Hematopoietic multipotent progenitor cell treated with erythropoietin and hydrocortisone succinate and interleukin-3 and kit ligand, for 4 days (in vitro differentiated cells): ENCODE results near the gene UBE2H.
"Not testable (repeated sequence)": the region's sequence is repeated elsewhere in the genome, so short reads cannot be mapped to it uniquely, and the experiment has no call there.

Source experiments
- DNase-seq: peaks from one replicate; pipeline ENCODE4 v3.0.0-alpha.2; 2015

UBE2H gene

GRCh38 chr7:129841465-129841864, 111.3 kb downstream of the UBE2H start:
- peak; percentile 52 for DNase-seq

- peak; percentile 45 for DNase-seq
These were observed 112.0 kb downstream of the UBE2H start for GRCh38 chr7:129840757-129841156.

DNA sequence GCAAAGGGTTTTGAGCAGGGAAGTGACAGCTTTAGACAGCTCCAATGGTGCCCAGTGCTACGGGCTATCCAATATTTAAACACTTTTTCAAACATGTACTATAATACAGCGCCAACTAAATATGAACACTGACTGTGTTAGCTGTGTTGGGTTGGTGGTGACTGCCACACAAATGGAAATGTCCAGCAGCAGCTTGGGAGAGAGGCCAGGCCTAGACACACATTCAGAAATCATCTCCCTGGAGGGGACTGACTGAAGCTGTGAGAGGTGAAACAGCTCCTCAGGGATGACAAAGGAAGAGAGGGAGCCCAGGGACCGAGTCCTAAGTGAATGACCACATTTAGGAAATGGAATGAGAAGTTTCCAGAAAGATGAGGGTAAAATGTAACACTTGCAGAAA, 115.8 kb downstream of the UBE2H start:
- no peak for DNase-seq

- DNase-seq = peak; percentile 86
These were observed 117.2 kb downstream of the UBE2H start for GRCh38 chr7:129835569-129835968.

DNA sequence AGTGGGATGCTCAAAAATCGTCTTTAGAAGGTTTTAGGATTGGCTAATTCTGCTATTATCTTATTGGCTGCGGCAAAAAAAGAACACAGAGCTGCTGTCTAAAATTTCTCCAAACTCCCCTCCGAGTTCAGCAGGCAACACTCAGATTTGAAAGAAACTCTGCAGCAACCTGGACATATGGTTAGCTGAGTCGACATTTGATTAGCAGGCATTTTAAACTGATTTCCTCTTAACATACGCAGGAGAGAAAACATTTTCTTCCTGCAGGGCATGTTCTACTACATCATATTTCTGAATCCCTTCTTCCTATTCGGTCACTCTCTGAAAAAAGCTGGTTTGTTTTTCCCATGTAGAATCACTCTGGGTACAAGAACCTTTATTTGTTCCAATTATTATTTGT, 119.4 kb downstream of the UBE2H start:
- DNase-seq = not testable (repeated sequence)

DNA sequence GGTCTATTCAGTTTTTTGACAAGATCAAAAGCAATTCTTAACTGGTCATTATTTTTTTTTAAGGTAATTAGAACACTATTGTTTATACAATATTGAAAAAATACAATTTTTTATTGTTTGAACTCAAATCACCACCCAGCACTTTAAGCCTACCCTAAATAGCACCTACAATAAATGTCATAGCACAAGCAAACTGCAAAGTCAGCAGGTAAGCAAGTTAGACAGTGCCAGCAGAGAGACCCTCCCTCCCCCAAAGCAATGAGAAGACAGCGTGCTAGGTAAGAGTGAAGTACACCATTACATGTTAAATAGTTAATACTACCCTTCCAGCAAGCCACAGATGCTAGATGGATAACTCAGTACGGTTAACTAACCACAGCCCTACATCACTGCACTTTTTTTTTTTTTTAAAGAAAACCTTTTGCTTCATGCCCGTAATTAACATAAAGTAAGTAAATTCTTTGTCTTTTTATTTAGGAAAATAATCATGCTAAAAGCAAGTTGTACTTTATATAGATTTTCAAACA, 120.0 kb downstream of the UBE2H start:
- DNase-seq = peak; percentile 25

DNA sequence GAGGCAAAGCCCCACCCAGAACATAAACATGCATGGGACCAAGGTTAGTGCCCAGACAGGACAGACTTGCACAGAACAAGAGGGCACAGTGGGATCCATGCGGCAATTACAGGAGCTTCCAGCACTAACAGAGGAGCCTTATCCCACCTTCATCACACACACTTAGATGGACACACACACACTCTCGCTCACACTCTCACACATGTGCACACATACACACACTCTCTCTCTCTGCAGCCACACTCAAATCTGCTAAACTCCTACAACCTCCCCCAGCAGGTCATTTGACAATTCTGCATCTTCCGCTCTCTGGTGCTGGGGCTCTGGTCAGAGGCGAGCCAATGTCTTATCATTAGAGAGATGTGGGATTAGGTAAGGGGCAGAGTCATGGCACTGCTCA, 120.5 kb downstream of the UBE2H start:
- no peak for DNase-seq

DNA sequence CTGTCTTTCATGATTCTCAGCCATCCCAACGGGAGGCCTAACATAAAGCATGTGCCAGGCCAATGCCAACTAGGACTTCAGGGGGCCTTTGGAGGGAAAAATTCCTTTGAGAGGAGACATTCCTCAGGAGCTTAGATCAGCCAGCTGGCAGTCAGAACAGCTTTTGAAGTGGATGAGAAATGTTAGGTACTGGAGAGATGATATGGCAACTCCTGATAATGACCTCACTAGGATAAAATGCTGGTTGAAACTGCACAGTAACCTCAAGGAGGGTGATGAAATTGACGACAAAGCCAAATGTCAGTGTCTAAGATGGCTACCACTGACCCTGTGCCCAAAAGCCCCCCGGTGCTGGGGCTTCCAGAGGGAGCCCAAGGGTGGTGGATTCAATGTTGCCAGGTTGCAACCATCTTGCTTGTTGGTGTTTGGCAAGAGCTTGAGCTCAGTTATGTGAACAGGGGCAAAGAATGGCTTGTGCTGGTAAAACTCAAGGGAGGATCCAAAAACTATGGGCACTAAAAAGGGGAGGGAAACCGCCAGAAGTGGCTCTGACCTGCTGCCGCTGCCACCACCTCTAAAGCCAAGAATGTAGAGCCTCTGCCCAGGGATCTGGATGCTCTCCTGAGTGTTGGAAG, 121.2 kb downstream of the UBE2H start:
- DNase-seq = no peak

DNA sequence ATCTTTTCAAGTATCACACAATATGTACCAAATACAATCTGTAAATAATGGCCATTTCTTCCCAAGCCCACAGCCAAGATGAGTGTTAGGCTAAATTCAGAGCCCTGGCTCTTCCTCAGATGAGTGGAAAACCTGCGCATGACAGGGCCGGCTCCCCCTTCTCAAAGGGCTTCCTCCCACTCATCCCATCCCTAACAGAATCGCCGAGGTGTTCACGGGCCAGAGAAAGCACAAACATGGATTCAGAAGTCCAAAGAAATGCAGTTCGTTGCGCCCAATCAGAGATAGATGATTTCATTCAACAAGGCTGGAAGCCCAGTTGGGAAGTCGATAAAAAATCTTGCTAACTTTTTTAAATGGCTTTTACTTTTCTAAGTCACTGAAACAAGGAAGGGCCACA, 121.8 kb downstream of the UBE2H start:
- DNase-seq = no peak

DNA sequence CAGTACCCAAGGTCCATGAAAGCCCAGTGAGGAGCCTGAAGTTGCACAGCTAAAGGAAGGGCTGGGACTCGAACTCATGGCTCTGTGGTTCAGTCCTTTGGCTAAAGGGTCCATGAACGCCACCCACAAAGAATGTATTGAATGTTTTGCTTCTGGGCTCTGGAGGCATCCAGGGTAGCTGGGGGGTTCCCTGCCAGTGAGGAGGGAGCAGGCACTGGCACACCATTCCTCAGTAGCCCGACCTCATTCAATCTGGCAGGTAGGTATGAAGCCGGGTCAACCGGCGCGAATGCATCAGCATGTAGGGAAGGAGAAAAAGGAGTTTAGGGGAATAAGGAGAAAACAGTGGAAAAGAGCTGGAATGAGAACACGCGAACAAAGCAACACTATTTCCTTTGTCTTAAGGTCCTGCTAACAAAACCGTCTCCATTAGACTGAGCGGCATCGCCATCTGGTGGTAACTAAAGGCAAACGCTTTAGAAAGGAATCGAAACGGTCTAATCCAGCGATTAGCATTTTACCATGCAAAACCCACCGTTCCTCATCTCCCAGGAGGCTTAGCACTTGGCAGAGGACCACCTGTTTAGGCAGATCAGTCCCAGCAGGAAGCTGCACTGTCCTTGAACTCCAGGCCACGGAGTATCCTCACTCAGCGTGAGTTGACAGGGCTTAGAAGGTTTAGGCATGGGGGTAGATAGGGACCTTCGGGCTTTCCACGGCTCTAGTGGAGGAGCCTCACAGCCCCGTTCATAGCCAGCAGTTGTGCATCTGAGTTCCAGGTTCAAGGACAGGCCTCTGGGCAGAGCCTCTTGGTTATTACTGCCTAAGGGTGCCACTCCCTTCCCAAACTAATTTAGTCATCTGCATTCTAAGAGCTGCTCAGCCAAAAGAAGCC, 122.8 kb downstream of the UBE2H start:
- peak; percentile 92 for DNase-seq

DNA sequence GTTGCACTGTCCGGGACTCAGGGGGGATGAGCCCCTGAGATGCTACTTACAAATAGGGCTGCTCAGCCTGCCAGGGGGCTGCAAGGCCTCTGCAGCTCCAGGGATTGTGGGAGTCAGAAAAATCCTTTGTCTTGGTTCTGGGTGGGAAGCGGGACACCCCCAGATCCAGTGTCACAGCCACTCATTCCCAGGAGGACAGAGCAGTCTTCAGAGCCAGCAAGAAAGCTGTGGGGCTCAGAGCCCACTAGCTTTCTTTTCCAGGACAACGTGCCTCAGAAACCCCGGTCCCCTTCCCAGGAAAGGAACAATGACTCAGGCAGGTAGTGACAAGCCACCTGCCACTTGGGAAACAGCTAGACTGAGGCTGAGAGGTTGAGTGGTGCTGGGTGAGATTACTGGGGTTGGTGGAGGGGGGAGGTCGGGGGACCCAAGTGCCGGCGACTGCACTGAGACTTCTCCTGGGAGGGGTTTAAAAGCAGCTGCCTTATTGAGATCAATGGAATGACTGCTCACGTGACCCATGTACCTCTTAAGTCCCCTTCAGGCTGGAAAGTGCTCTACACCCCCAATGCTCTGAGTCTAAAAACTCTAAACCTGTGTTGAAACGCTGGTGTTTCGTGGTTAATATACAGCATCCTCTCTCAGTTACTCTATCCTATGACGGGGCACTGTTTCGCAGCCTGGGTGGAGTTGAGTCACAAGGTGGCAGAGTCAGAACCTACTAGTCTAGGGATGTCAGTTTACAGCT, 123.6 kb downstream of the UBE2H start:
- DNase-seq = peak; percentile 64

DNA sequence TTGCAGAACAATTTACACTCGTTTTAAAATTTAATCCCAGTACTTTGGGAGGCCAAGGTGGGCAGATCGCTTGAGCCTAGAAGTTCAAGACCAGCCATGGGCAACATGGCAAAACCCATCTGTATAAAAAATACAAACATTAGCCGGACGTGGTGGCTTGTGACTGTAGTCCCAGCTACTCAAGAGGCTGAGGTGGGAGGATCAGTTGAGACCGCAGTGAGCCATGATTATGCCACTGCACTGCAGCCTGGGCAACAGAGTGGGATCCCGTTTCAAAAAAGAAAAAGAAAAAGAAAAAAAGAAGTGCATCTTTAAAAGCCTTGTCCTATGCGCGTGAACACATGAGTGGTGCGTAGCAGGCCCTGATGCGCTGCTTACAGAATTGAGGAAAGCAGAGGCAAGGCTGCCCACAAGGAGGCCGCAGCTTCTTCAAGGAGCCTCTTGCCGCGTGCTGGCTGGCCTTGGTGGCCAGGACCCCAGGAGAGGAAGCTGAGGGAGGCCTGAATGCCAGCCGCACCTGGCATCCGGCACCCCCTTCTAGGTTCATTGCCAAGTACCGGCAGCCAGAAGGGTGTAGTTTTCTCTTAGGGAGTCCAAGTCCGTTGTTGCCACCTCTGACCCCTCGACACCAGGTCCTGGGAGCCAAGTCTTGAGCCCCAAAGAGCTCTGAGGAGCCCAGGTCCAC, 124.5 kb downstream of the UBE2H start:
- DNase-seq = no peak

- no peak for DNase-seq
These were observed 125.2 kb downstream of the UBE2H start for GRCh38 chr7:129827467-129827990.

DNA sequence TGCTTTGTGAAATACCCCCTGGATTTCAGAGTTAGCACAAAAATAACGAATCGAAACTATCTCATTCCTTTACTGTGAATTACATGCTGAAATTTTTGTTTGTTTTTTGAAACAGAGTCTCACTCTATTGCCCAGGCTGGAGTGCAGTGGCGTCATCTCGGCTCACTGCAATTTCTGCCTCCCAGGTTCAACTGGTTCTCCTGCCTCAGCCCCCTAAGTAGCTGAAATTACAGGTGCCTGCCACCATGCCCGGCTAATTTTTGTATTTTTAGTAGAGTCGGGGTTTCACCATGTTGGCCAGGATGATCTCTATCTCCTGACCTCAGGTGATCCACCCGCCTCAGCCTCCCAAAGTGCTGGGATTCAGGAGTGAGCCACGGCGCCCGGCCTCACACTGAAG, 125.9 kb downstream of the UBE2H start:
- DNase-seq = not testable (repeated sequence)

- DNase-seq = peak; percentile 86
These were observed 127.4 kb downstream of the UBE2H start for GRCh38 chr7:129825209-129825970.

DNA sequence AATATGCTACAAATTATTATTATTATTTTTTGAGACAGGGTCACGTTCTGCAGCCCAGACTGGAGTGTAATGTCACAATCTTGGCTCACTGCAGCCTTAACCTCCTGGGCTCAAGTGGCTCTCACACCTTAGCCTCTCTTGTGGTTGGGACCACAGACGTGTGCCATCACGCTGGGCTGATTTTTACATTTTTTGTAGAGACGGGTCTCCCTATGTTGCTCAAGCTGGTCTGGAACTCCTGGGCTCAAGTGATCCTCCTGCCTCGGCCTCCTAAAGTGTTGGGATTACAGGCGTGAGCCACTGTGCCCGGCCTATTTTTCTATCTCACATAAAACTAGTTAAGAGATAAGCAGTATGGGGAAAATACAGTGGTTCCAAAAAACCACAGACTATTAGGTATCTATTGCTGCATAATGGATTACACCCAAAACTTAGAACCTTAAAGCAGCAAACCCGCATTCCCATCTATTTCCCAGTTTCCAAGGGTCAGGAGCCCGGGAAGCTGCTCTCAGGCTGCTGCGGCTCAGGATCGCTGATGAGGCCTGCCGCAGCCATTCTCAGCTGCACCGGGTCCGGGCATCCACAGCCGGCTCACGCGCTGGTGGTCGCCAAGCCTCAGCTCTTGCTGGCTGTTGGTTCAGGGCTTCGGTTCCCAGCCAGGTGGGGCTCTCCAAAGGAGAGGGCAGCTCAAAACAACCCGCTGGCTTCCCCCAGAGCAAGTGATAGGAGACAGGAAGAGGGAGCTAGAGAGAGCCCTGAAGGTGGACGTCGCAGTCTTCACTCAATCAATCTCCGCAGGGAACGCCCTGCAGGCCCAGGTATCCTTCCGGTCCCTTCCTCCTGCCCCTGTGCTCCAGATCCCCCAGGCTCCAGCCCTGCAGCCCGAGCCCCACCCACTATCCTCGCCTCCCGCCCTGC, 128.2 kb downstream of the UBE2H start:
- peak; percentile 40 for DNase-seq

- not testable (repeated sequence) for DNase-seq
These were observed 129.6 kb downstream of the UBE2H start for GRCh38 chr7:129823143-129823542.

- no peak for DNase-seq
These were observed 131.3 kb downstream of the UBE2H start for GRCh38 chr7:129821476-129821875.

DNA sequence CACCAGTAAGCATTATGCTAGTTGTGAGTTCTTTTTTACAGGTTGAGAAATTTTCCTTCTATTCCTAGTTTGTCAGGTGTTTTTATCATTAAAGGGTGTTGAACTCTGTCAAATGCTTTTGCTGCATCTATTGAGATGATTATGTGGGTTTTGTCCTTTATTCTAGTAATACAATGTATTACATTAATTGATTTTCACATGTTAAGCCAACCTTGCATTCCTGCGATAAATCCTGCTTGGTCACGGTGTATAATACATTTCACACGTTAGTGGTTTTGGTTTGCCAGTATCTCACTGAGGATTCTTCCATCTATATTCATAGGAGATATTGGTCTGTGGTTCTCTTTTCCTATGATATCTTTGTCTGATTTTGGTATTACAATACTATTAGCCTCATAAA, 136.0 kb downstream of the UBE2H start:
- DNase-seq = no peak

DNA sequence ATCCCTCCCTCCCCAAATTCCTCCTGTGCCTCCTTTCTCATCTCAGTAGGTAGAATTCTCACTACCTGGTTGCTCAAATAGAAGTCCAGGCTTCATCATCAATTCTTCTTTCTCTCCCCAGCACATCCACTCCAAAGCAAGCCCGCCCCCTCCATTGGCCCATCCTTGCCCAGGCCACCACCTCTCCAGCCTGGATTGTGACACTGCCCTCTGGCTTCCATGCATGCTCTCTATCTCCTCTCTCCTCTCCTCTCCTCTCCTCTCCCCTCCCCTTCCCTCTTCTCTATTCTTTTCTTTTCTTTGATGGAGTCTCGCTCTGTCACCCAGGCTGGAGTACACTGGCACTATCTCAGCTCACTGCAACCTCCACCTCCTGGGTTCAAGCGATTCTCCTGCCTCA, 144.9 kb downstream of the UBE2H start:
- DNase-seq = peak; percentile 26
